ENCODE measurements around the gene COG7. TPM values are rescaled to one million over a fixed set of nuclear protein-coding genes. Genes with fewer than 3 reads are reported as not detected.

COG7 gene
- total RNA-seq, 1 experiment from 2014 or later, result 38.3 TPM

DNA sequence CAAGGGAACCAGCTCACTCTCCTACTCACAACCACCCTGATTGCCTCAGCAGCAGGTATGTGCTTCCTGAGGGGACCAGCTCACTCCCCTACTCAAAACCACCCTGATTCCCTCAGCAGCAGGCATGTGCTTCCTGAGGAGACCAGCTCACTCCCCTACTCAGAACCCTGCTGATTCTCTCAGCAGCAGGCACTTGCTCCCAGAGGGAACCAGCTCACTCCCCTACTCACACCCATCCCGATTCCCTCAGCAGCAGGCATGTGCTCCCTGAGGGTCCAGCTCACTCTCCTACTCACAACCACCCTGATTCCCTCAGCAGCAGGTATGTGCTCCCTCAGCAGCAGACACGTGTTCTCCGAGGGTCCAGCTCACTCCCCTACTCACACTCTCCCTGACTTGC lies 26.1 kb upstream of the COG7 start:
- no peaks in the 10 kb centered on the region for H3K79me2 ChIP-seq (ENCODE audit: low read depth)
- POLR2A ChIA-PET (ENCODE audit: unreplicated experiment), result no interaction called here

DNA sequence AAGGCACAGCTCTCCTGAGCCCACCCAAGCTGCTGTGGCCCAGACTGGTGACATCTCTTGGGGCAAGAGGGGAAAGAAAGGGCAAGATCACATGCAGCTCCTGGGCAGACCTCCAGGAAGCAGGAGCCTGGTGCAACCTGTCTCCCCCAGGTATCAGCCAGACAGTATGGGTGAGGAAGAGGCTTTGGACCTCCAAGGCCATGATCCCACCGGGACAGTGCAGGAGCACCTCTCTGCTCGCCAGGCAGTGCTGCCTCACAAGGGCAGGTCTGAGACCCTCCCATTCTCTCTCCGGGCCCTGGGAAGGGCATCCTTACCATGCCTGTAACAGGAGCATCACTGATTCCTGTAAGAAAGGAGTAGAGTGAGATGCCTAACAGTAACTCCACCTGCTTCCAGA lies 25.6 kb upstream of the COG7 start:
- ChIA-PET POLR2A (ENCODE audit: unreplicated experiment) (no interaction called here), CTCF (interaction anchor here (0.6 kb wide), 1 partner anchor 34 kb away, joined by 4 read pairs; no protein-coding TSS in a partner anchor)
- Histone ChIP-seq H3K36me3 (ENCODE audit: low read depth) (peaks cover 23% of the 10 kb centered on the region; the same call in 1 of the 2 replicates), H3K79me2 (ENCODE audit: low read depth) (no peaks in the 10 kb centered on the region), H3K9me3 (ENCODE audit: insufficient read depth, low read depth) (no peaks in the 10 kb centered on the region), H3K4me1 (replicated peaks; ENCODE audit: insufficient read depth) (no peaks in the 10 kb centered on the region), H3K4me2 (no peak overlapping the region), H2AFZ (no peak overlapping the region), H3K27ac (no peak overlapping the region), H4K20me1 (ENCODE audit: insufficient read depth) (no peaks in the 10 kb centered on the region), H3K4me3 (no peak overlapping the region), H3K27me3 (ENCODE audit: insufficient read depth, low read depth) (no peaks in the 10 kb centered on the region), H3K9me2 (ENCODE audit: insufficient read depth) (no peaks in the 10 kb centered on the region), H3F3A (ENCODE audit: insufficient read depth, low read depth) (0 out of 2 replicates have a peak, but pooled peaks cover 2% of the 10 kb centered on the region)
- intact Hi-C loops (cut with micrococcal nuclease; ENCODE audit: unreplicated experiment), result no loop called here
- no peak for TF ChIP-seq EZH2 (IDR thresholded peaks at IDR 0.05; ENCODE audit: low read depth)
- TF ChIP-seq, protein P1, sequence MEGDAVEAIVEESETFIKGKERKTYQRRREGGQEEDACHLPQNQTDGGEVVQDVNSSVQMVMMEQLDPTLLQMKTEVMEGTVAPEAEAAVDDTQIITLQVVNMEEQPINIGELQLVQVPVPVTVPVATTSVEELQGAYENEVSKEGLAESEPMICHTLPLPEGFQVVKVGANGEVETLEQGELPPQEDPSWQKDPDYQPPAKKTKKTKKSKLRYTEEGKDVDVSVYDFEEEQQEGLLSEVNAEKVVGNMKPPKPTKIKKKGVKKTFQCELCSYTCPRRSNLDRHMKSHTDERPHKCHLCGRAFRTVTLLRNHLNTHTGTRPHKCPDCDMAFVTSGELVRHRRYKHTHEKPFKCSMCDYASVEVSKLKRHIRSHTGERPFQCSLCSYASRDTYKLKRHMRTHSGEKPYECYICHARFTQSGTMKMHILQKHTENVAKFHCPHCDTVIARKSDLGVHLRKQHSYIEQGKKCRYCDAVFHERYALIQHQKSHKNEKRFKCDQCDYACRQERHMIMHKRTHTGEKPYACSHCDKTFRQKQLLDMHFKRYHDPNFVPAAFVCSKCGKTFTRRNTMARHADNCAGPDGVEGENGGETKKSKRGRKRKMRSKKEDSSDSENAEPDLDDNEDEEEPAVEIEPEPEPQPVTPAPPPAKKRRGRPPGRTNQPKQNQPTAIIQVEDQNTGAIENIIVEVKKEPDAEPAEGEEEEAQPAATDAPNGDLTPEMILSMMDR (conservative IDR thresholded peaks at IDR 0.05), result no peak
- DNase-seq, result no peak
- BruUV-seq (replicated peaks), result no TSS peak

More for the DNA sequence above, 26.1 kb upstream of the COG7 start:
- TF ChIP-seq, protein P1 (conservative IDR thresholded peaks at IDR 0.05), result no peak
- TF ChIP-seq EZH2 (IDR thresholded peaks at IDR 0.05; ENCODE audit: low read depth), result no peak
- Histone ChIP-seq H4K20me1 (ENCODE audit: insufficient read depth) (no peaks in the 10 kb centered on the region), H3K4me3 (no peak overlapping the region), H3F3A (ENCODE audit: insufficient read depth, low read depth) (0 out of 2 replicates have a peak, but pooled peaks cover 2% of the 10 kb centered on the region), H2AFZ (no peak overlapping the region), H3K4me1 (replicated peaks; ENCODE audit: insufficient read depth) (no peaks in the 10 kb centered on the region), H3K36me3 (ENCODE audit: low read depth) (peaks cover 24% of the 10 kb centered on the region; the same call in 1 of the 2 replicates), H3K4me2 (no peak overlapping the region), H3K9me3 (ENCODE audit: insufficient read depth, low read depth) (no peaks in the 10 kb centered on the region), H3K9me2 (ENCODE audit: insufficient read depth) (no peaks in the 10 kb centered on the region), H3K27ac (no peak overlapping the region), H3K27me3 (ENCODE audit: insufficient read depth, low read depth) (no peaks in the 10 kb centered on the region)
- no TSS peak for BruUV-seq (replicated peaks)
- intact Hi-C loops (cut with micrococcal nuclease; ENCODE audit: unreplicated experiment), result no loop called here
- CTCF ChIA-PET, result no interaction called here
- no peak for DNase-seq

DNA sequence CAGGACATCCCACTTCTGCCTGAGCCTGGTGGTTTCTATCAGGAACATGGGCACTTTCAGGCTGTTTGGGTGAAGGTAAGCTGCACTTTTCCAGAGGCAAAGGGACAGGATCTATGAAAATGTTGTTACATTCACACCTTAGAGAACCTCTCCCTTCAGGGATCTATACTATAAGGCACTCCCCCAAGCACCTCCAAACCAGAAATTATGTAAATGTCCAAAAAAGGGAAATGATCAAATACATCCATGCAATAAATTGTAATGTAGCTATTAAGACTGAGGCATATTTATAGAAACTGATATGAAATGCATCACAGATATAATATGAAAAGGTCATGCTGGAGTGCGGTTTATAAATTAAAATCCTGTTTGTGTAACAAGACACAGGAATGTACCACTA lies 23.3 kb upstream of the COG7 start:
- Histone ChIP-seq H3K27me3 (ENCODE audit: insufficient read depth, low read depth) (no peaks in the 10 kb centered on the region), H4K20me1 (ENCODE audit: insufficient read depth) (no peaks in the 10 kb centered on the region), H3K79me2 (ENCODE audit: low read depth) (no peaks in the 10 kb centered on the region), H3K4me1 (replicated peaks; ENCODE audit: insufficient read depth) (no peaks in the 10 kb centered on the region), H3K9me3 (ENCODE audit: insufficient read depth, low read depth) (no peaks in the 10 kb centered on the region), H3K4me2 (no peak overlapping the region), H3K4me3 (no peak overlapping the region), H3F3A (ENCODE audit: insufficient read depth, low read depth) (peaks cover 2% of the 10 kb centered on the region; the same call in 1 of the 2 replicates), H3K36me3 (ENCODE audit: low read depth) (peaks cover 20% of the 10 kb centered on the region; the same call in 1 of the 2 replicates), H2AFZ (no peak overlapping the region), H3K27ac (no peak overlapping the region), H3K9me2 (ENCODE audit: insufficient read depth) (no peaks in the 10 kb centered on the region)
- TF ChIP-seq, protein P1 (conservative IDR thresholded peaks at IDR 0.05), result no peak
- no peak for TF ChIP-seq EZH2 (IDR thresholded peaks at IDR 0.05; ENCODE audit: low read depth)
- no peak for DNase-seq
- POLR2A ChIA-PET (ENCODE audit: unreplicated experiment), result no interaction called here
- CTCF ChIA-PET, result no interaction called here
- no TSS peak for BruUV-seq (replicated peaks)
- intact Hi-C loops (cut with micrococcal nuclease; ENCODE audit: unreplicated experiment), result no loop called here
